ENCODE measurements around the gene ZNF689.
A peak's percentile ranks its signal among the peaks of the same experiment; 100 is the strongest.
"Not testable (repeated sequence)": the region's sequence is repeated elsewhere in the genome, so short reads cannot be mapped to it uniquely, and the experiment has no call there.

ZNF689 gene

DNA sequence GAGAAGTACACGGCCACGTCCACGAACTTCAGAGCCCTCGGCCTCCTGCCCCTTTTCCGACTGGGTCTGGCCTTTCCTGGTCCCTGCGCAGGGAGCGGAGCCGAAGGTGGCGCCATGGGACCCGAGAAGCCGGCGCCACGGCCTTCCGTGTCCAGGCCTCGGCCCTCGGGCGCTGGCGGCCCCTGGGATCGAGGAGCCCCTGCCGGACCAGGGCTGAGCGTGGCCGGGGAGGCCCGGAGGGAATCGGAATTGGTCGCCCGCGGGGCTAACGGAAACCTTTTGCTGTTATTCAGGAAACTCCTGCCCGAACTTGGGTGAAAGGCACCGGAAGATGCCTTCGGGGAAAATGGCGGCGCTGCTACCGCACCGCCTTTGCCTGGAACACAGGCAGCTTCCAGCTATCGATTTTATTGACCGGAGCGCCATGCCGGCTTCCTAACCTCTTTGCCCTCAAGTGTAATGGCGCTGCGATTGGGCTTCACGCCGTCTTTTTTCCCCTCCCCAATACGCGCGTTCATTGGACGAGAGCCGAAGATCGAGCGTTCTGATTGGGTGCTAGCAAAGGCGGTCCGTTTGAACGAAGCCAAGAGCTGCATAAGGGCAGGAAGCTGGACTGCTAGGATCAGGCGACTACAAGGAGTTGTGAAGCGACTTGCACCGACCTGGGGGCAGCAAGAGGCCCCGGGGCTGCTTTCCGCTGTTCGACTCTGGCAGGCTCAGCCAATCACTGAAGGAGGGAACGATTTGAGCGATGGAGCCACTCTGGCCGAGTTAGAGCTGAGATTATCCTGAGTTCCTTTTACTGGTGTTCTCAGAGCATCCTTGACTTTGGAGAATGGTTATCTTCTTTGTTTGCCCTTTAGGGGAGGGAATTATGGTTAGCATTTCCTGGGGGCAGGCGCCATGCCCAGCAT is at the start of gene ZNF689:
ZNF689 (minus strand) TSS at position 464 of the 914 bp plus-strand sequence; CDS start at position 116, 348 bp downstream.
- DNase-seq: peak; percentile 92

DNA sequence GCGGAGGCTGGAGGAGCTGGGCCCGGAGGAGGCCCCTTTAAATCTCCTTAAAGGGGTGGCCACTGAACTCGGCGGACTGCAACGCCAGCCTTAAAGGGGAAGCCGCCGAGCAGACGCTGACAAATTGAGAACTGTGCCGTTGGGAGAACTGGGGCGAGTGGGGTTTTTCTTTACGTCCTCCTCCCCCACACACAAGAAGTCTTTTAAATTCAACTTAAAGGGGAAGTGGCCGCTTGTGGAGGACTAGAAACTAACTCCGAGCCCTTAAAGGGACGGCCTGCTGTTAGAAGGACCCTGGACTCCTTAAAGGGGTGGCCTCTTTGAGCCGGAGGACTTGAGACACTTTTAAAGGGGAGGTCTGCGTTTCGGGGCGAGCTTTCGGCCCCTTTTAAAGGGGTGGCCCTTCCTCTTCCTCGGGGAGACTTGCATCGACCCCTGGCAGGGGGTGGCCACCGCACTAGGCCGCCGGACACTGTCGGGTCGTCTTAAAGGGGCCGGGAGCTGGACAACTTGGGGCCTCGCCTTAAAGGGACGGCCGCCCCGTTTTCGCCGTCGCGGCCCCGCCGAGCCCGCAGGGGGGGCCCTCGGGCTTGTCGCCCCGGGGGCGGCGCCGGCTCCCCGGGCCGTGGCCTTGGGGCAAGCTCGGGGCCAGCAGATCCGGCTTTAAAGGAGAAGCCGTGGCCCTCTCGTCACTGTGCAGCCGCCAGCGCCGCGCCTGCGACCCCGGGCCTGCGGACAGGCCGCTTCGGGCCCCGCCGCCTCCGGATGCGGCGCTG is 48.7 kb upstream of the ZNF689 start:
- peak; percentile 97 for DNase-seq

GRCh38 chr16:30657866-30658730 is 47.9 kb upstream of the ZNF689 start, which contains the start of gene FBRS:
Gene FBRS (plus strand): TSS chr16:30658431. CDS start chr16:30659519, 1,088 bp downstream.
- DNase-seq: peak; percentile 100

GRCh38 chr16:30656974-30657865 is 47.0 kb upstream of the ZNF689 start:
- no peak for DNase-seq

- no peak for DNase-seq
These were observed 46.2 kb upstream of the ZNF689 start for GRCh38 chr16:30656388-30656787.

DNA sequence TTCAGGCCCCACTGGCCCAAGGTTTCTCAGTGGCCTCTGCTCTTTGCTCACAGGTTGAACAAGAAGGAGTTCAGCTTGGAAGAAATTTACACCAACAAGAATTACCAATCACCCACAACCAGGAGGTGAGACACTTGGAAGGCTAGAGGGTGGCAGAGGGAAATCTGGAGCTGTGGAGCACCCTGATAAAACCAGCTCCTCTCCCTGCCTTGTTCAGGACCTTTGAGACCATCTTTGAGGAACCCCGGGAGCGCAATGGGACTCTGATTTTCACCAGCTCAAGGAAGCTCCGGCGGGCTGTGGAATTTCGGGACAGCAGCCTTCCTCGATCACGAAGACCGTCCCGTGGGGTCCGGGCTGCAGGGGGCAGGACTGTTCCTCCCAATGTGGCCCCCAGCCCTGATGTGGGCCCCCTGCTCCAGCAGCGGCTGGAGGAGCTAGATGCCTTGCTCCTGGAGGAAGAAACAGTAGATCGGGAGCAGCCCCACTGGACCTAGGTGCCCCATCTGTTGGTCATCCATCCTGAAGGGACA is 45.7 kb upstream of the ZNF689 start:
- DNase-seq: no peak

- DNase-seq: no peak
These were observed 44.7 kb upstream of the ZNF689 start for GRCh38 chr16:30654856-30655255.

DNA sequence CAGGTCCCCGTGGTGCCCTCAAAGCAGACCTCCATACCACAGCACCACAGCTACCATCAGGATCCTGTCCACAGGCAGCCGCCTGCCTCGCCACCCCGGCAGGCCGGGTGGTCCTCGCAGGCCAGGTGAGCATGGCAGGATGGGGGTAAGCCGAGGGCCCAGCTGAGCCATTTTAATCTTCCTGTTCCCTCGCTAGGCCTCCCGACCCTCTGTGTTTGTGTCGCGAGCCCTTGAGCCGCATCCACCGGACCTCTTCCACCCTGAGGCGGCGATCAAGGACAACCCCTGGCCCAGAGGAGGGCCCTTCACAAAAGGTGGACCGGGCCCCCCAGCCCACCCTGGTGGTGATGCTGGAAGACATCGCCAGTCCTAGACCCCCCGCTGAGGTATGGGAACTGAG is 42.5 kb upstream of the ZNF689 start:
- no peak for DNase-seq

DNA sequence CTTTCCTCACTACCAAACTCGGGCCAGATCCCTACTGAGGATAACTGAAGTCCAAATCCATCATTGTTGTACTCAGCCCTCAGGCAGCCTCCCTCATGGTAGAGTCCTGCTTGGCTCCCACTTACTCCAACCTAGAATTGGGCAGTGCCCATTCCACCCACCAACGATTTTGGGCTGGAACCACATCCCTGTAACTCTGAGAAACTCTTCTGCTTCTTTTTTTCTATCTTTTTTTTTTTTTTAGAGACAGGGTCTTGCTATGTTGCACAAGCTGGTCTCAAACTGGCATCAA is 41.8 kb upstream of the ZNF689 start:
- no peak for DNase-seq

DNA sequence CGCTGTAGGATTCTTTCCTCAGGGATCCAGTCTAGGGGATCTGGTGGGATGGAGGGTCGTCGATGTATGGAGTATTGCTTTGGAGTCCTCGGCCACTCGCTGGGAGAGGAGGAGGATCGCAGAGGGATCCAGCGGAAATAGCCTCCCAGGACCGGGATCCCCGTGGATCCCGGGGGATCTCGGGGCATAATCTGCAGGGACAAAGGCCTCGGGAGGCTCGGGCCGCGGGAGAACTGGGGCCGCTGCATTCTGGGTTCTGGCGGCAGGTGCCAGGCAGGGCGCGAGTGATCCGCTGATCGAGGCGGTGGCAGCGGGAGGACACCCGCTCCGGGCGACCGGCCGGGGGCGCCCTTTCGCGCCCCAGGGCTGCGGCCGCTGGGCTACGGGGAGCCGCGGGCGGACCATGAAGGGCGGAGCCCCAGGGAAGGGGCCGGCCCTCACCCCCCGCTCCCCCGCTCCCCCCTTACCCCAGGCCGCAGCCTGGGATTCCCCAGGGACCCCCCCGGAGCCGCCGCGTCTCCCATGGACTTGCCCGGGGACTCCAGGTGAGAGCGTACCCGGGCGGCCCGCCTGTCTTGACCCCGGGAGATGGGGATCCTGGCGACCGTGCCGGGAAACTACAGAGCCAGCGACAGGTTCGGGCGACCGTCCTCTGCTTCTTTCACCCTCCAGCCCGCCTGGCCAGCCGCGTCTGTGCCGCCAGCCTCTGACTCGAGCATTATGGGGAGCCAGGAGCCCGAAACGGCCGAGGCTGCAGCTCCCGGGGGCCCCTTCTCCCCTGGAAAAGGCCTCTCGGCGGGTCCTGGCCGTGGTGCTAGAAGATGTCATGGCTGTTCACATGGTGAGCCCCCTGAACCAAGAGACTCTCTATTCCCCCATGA is 41.2 kb upstream of the ZNF689 start:
- DNase-seq: peak; percentile 85

GRCh38 chr16:30650369-30651123 is 40.4 kb upstream of the ZNF689 start, which contains the start of gene PRR14:
Gene PRR14 (plus strand): TSS chr16:30650960. CDS start chr16:30651646, 686 bp downstream.
- DNase-seq: peak; percentile 99

- peak; percentile 41 for DNase-seq
These were observed 39.7 kb upstream of the ZNF689 start for GRCh38 chr16:30649725-30650368.

DNA sequence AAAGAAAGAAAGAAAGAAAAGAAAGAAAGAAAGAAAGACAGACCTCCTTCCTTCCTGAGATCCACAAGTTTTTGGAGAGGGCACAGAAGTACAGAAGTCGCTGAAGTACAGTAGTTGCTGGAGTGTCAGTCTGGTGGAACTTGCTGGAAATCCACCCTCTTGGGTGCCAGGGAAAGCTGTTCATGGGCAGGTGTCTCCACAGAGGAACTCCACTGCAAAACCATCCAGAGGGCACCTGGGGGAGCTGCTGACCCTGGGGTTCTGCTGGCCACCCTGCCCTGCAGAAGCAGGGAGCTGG is 37.0 kb upstream of the ZNF689 start:
- DNase-seq: no peak

DNA sequence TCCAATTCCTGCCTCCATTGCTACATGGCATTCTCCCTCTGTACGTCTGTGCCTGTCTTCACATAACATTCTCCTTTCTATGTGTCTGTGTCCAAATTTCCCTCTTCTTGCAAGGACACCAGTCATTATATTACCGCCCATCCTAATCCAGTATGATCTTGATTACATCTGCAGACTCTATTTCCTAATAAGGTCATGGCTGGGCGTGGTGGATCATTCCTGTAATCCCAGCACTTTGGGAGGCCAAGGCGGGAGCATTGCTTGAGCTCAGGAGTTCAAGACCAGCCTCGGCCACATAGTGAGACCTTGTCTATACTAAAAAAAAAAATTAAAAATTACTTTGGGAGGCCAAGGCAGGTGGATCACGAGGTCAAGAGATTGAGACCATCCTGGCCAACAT is 35.5 kb upstream of the ZNF689 start:
- DNase-seq: no peak

DNA sequence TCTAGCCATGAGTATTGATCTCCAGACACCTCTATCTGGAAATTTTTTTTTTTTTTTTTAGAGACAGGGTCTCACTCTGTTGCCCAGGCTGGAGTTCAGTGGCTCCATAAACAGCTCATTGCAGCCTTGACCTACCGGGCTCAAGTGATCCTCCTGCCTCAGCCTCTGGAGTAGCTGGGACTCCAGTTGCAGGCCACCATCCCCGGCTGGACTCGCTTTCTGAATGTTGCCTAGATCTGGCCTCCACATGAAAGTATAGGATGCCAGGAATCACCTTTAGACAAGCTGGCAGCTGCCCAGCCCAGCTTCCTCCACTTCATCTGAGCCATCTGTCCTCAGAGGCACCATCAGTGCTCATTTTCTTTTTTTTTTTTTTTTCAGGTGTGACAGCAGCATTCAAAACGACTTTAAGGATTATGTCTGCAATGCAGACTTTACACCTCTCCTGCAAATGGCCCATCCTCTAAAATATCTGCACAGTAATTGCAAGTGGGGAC is 34.2 kb upstream of the ZNF689 start:
- no peak for DNase-seq

DNA sequence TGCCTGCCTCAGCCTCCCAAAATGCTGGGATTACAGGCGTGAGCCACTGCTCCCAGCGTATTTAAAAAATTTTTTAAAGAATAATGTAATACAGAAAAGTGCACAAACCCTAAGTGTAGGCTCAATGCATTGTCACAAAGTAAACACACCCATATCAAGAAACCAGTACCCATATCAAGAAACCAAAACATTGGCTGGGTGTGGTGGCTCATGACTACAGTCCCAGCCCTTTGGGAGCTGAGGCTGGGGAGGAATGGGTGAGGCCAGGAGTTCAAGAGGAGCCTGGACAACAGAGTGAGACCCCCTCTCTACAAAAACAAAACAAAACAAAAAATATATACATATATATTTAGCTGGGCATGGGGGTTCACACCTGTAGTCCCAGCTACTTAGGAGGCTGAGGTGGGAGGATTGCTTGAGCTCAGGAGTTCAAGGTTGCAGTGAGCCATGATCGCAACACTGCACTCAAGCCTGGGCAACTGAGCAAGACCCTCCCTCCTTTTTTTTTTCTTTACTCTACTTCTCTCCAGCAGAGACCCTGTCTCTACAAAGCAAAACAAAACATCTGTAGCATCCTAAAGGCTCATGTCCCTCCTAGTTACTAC is 31.3 kb upstream of the ZNF689 start:
- no peak for DNase-seq

DNA sequence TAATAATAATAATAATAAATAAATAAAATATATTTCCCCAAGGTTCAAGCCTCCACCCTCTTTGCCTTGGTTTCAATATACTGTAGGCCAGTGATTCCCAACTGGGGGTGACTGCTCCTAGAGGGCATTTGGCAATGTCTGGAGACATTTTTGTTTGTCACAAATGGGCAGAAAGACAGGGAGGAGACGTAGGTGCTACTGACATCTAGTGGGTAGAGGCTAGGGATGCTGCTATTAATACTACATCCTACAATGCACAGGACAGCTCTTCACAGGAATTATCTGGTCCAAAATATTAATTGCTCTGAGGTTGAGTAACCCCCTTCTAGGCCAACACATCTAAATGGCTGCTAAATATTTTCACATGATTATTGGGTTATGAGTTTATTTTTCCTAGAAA is 27.8 kb upstream of the ZNF689 start:
- no peak for DNase-seq

DNA sequence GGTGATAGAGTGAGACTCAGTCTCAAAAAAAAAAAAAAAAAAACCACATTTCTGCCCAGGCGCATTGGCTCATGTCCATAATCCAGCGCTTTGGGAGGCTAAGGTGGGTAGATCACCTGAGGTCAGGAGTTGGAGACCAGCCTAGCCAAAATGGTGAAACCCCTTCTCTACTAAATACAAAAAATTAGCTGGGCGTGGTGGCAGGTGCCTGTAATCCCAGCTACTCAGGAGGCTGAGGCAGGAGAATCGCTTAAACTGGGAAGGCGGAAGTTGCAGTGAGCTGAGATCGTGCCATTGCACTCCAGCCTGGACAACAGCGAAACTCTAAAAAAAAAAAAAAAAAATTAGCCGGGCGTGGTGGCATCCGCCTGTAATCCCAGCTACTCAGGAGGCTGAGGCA is 26.9 kb upstream of the ZNF689 start:
- not testable (repeated sequence) for DNase-seq

DNA sequence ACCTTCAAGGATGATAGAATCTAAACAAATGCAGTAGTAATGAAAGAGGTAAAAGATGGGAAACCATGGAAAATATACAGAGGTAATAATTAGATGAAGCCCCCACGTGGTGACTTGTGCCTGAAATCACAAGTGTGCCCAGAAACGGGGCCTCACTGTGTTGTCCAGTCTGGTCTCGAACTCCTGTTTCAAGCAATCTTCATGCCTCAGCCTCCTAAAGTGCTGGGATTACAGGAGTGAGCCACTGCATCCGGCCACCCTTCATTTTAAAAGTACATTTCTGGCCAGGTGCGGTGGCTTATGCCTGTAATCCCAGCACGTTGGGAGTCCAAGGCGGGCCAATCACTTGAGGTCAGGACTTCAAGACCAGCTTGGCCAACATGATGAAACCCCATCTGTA is 26.4 kb upstream of the ZNF689 start:
- no peak for DNase-seq

Data from CD4-positive, alpha-beta T cell treated with Interferon gamma for 1 hour (primary cell).